ENCODE measurements around the gene SCAPER.
"Not testable (repeated sequence)": the region's sequence is repeated elsewhere in the genome, so short reads cannot be mapped to it uniquely, and the experiment has no call there.

The SCAPER gene

DNA sequence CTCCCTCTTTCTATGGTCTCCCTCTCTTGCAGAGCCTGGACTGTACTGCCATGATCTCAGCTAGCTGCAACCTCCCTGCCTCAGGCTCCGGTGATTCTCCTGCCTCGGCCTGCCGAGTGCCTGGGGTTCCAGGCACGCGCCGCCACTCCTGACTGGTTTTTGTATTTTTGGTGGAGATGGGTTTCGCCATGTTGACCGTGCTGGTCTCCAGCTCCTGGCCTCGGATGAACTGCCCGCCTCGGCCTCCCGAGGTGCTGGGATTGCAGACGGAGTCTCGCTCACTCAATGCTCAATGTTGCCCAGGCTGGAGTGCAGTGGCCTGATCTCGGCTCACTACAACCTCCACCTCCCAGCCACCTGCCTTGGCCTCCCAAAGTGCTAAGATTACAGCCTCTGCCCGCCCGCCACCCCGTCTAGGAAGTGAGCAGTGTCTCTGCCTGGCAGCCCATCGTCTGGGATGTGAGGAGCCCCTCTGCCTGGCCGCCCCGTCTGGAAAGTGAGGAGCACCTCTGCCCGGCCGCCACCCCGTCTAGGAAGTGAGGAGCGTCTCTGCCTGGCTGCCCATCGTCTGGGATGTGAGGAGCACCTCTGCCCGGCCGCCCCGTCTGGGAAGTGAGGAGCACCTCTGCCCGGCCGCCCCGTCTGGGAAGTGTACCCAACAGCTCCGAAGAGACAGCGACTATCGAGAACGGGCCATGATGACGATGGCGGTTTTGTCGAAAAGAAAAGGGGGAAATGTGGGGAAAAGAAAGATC, 5.8 kb downstream of the SCAPER start:
- H3K4me3 ChIP-seq (ENCODE audit: low read length); H3K36me3 ChIP-seq (ENCODE audit: insufficient read depth, low read length); H2AFZ ChIP-seq (ENCODE audit: low read depth, low read length); H3K27me3 ChIP-seq (ENCODE audit: insufficient read depth, low read length); H3K4me1 ChIP-seq (ENCODE audit: insufficient read depth, low read length): not testable (repeated sequence)
- H3K9me3 ChIP-seq (ENCODE audit: low read length) = peaks cover 10% of the 10 kb centered on the region

DNA sequence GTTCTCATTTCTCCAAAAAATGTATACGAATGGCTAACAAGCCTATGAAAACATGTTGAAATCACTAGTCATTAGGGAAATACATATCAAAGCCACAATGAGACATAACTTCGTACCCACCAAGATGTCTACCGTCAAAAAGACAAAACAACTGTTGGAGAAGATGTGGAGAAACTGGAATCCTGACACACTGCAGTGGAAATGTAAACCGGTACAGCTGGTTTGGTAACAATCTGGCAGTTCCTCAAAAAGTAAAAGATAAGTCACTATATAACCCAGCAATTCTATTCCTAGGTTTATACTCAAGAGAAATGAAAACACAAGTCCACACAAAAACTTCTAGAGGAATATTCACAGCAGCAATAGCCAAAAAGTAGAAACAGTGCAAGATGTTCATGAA, 7.0 kb downstream of the SCAPER start:
- H3K9me3 ChIP-seq (ENCODE audit: low read length) = peaks cover 10% of the 10 kb centered on the region
- H3K4me3 ChIP-seq (ENCODE audit: low read length) = no peak overlapping the region
- H3K27me3 ChIP-seq (ENCODE audit: insufficient read depth, low read length) = no peaks in the 10 kb centered on the region

DNA sequence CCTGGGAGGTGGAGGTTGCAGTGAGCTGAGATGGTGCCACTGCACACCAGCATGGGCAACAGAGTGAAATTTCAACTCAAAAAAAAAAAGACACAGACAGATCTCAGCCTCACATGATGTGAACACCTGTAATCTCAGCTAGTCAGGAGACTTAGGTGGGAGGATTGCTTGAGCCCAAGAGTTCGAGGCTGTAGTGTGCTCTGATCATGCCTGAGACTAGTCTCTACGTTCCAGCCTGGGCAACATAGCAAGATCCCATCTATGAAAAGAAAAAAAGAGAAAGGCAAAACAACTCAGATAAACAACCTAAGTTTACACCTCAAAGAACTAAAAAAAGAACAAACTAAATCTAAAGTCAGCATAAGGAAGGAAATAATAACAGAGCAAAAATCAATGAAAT, 11.0 kb downstream of the SCAPER start:
- H3K36me3 ChIP-seq (ENCODE audit: insufficient read depth, low read length) = no peaks in the 10 kb centered on the region
- peaks cover 7% of the 10 kb centered on the region for H3K9me3 ChIP-seq (ENCODE audit: low read length)
- H3K4me1 ChIP-seq (ENCODE audit: insufficient read depth, low read length) = no peaks in the 10 kb centered on the region
- no peak overlapping the region for H3K4me3 ChIP-seq (ENCODE audit: low read length)
- H2AFZ ChIP-seq (ENCODE audit: low read depth, low read length) = no peak overlapping the region
- no peaks in the 10 kb centered on the region for H3K27me3 ChIP-seq (ENCODE audit: insufficient read depth, low read length)

More for the DNA sequence above, 7.0 kb downstream of the SCAPER start:
- H2AFZ ChIP-seq (ENCODE audit: low read depth, low read length) = no peak overlapping the region
- H3K36me3 ChIP-seq (ENCODE audit: insufficient read depth, low read length) = no peaks in the 10 kb centered on the region
- no peaks in the 10 kb centered on the region for H3K4me1 ChIP-seq (ENCODE audit: insufficient read depth, low read length)

DNA sequence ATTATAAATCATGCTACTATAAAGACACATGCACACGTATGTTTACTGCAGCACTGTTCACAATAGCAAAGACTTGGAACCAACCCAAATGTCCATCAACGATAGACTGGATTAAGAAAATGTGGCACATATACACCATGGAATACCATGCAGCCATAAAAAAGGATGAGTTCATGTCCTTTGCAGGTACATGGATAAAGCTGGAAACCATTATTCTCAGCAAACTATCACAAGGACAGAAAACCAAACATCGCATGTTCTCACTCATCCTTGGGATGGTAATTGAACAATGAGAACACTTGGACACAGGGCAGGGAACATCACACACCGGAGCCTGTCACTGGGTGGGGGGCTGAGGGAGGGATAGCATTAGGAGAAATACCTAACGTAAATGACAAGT, 12.3 kb downstream of the SCAPER start:
- not testable (repeated sequence) for H3K9me3 ChIP-seq (ENCODE audit: low read length); H2AFZ ChIP-seq (ENCODE audit: low read depth, low read length); H3K36me3 ChIP-seq (ENCODE audit: insufficient read depth, low read length); H3K4me3 ChIP-seq (ENCODE audit: low read length); H3K4me1 ChIP-seq (ENCODE audit: insufficient read depth, low read length); H3K27me3 ChIP-seq (ENCODE audit: insufficient read depth, low read length)

- H3K4me3 ChIP-seq (ENCODE audit: low read length); H3K4me1 ChIP-seq (ENCODE audit: insufficient read depth, low read length); H3K36me3 ChIP-seq (ENCODE audit: insufficient read depth, low read length); H3K9me3 ChIP-seq (ENCODE audit: low read length); H2AFZ ChIP-seq (ENCODE audit: low read depth, low read length); H3K27me3 ChIP-seq (ENCODE audit: insufficient read depth, low read length): not testable (repeated sequence)
Observed at GRCh38 chr15:76887280-76888141, 17.6 kb downstream of the SCAPER start.

- Histone ChIP-seq H3K4me1 (ENCODE audit: insufficient read depth, low read length) (no peaks in the 10 kb centered on the region), H3K36me3 (ENCODE audit: insufficient read depth, low read length) (peaks cover 8% of the 10 kb centered on the region), H3K9me3 (ENCODE audit: low read length) (no peaks in the 10 kb centered on the region), H3K4me3 (ENCODE audit: low read length) (no peak overlapping the region), H3K27me3 (ENCODE audit: insufficient read depth, low read length) (no peaks in the 10 kb centered on the region), H2AFZ (ENCODE audit: low read depth, low read length) (no peak overlapping the region)
Observed at GRCh38 chr15:76885212-76885611, 19.9 kb downstream of the SCAPER start.

DNA sequence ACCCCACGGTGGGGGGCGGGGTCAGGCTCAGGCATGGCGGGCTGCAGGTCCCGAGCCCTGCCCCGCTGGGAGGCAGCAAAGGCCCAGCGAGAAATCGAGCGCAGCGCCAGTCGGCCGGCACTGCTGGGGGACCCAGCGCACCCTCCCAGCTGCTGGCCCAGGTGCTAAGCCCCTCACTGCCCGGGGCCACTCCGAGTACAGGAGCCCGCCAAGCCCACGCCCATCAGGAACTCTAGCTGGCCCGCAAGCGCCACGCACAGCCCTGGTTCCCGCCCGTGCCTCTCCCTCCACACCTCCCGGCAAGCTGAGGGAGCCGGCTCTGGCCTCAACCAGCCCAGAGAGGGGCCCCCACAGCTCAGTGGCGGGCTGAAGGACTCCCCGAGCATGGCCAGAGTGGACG, 29.2 kb downstream of the SCAPER start:
- Histone ChIP-seq H3K9me3 (ENCODE audit: low read length) (no peaks in the 10 kb centered on the region), H3K4me3 (ENCODE audit: low read length) (no peak overlapping the region), H2AFZ (ENCODE audit: low read depth, low read length) (no peak overlapping the region), H3K4me1 (ENCODE audit: insufficient read depth, low read length) (no peaks in the 10 kb centered on the region), H3K36me3 (ENCODE audit: insufficient read depth, low read length) (peaks cover 3% of the 10 kb centered on the region), H3K27me3 (ENCODE audit: insufficient read depth, low read length) (no peaks in the 10 kb centered on the region)

- H3K36me3 ChIP-seq (ENCODE audit: insufficient read depth, low read length); H3K27me3 ChIP-seq (ENCODE audit: insufficient read depth, low read length); H3K4me1 ChIP-seq (ENCODE audit: insufficient read depth, low read length); H3K9me3 ChIP-seq (ENCODE audit: low read length); H3K4me3 ChIP-seq (ENCODE audit: low read length); H2AFZ ChIP-seq (ENCODE audit: low read depth, low read length): not testable (repeated sequence)
Observed at GRCh38 chr15:76873066-76873465, 32.1 kb downstream of the SCAPER start.

- Histone ChIP-seq H3K4me3 (ENCODE audit: low read length) (no peak overlapping the region), H3K9me3 (ENCODE audit: low read length) (no peaks in the 10 kb centered on the region), H2AFZ (ENCODE audit: low read depth, low read length) (no peak overlapping the region), H3K36me3 (ENCODE audit: insufficient read depth, low read length) (peaks cover 2% of the 10 kb centered on the region), H3K27me3 (ENCODE audit: insufficient read depth, low read length) (no peaks in the 10 kb centered on the region), H3K4me1 (ENCODE audit: insufficient read depth, low read length) (no peaks in the 10 kb centered on the region)
Observed at GRCh38 chr15:76871930-76872329, 33.2 kb downstream of the SCAPER start.

DNA sequence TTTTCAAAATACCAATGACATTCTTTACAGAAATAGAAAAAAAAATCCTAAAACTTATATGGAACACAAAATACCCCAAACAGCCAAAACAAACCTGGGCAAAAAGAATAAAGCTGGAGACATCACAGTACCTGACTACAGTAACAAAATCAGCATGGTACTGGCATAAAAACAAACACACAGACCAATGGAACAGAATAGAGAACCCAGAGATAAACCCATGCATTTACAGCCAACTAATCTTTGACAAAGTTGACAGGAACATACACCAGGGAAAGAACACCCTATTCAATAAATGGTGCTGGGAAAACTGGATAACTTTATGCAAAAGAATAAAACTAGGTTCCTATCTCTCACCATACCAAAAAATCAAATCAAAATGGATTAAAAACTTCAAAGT, 36.4 kb downstream of the SCAPER start:
- Histone ChIP-seq H3K4me1 (ENCODE audit: insufficient read depth, low read length) (no peaks in the 10 kb centered on the region), H3K27me3 (ENCODE audit: insufficient read depth, low read length) (no peaks in the 10 kb centered on the region), H3K36me3 (ENCODE audit: insufficient read depth, low read length) (no peaks in the 10 kb centered on the region), H3K9me3 (ENCODE audit: low read length) (no peaks in the 10 kb centered on the region), H3K4me3 (ENCODE audit: low read length) (no peak overlapping the region), H2AFZ (ENCODE audit: low read depth, low read length) (no peak overlapping the region)

DNA sequence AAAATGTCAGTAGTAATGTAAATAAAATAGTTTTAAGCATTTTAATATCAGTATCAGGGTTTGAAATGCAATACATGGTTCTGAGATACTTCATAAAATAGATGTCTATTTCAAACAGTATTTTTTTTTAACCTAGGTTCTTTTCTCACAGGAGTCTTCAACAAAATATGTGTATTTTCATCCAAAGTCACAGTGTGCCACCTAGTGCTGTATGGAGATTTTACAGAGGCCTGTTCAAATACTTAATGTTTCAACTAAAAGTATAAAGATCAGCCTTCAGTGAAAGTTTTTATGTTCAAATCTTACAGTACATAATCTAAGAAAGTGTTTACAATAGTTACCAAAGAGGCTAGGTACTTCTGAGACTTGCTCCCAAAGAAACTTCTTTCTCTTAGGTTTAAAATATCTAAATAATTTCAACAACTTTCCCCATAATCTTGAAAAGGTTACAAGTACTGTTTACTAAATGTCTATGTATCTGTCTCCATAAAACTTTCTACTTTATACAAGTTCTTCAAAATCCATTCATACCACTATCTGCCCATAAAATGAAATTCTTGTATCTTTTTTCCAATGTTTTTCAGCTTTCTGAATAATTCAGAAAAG, 38.3 kb downstream of the SCAPER start:
- no peaks in the 10 kb centered on the region for H3K4me1 ChIP-seq (ENCODE audit: insufficient read depth, low read length)
- no peaks in the 10 kb centered on the region for H3K36me3 ChIP-seq (ENCODE audit: insufficient read depth, low read length)
- H3K9me3 ChIP-seq (ENCODE audit: low read length) = no peaks in the 10 kb centered on the region
- H3K4me3 ChIP-seq (ENCODE audit: low read length) = no peak overlapping the region
- no peaks in the 10 kb centered on the region for H3K27me3 ChIP-seq (ENCODE audit: insufficient read depth, low read length)
- no peak overlapping the region for H2AFZ ChIP-seq (ENCODE audit: low read depth, low read length)

DNA sequence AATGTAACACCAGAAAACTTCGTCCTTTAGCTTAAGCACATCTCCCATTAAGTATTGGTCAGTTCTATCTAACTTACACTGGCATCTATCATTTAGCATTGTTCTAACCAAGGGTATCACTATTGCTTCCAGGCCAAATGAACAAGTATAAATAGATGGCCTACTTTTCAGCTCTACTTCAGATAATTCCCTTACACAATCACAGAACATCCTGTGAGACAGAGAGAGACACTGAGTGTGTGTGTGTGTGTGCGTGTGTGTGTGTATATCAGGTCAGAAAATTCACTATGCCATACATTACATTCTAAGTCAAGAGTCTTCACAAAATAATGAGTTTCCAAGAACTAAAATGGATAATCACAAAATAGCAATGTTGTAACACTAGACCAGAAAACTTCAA, 39.1 kb downstream of the SCAPER start:
- Histone ChIP-seq H3K36me3 (ENCODE audit: insufficient read depth, low read length) (no peaks in the 10 kb centered on the region), H3K9me3 (ENCODE audit: low read length) (no peaks in the 10 kb centered on the region), H3K4me3 (ENCODE audit: low read length) (no peak overlapping the region), H3K27me3 (ENCODE audit: insufficient read depth, low read length) (no peaks in the 10 kb centered on the region), H3K4me1 (ENCODE audit: insufficient read depth, low read length) (no peaks in the 10 kb centered on the region), H2AFZ (ENCODE audit: low read depth, low read length) (no peak overlapping the region)

- Histone ChIP-seq H3K27me3 (ENCODE audit: insufficient read depth, low read length) (no peaks in the 10 kb centered on the region), H2AFZ (ENCODE audit: low read depth, low read length) (no peak overlapping the region), H3K9me3 (ENCODE audit: low read length) (no peaks in the 10 kb centered on the region), H3K4me3 (ENCODE audit: low read length) (no peak overlapping the region), H3K36me3 (ENCODE audit: insufficient read depth, low read length) (no peaks in the 10 kb centered on the region), H3K4me1 (ENCODE audit: insufficient read depth, low read length) (no peaks in the 10 kb centered on the region)
Observed at GRCh38 chr15:76865548-76865991, 39.6 kb downstream of the SCAPER start.
